Measurements from ENCODE around the gene GAPT.

DNA sequence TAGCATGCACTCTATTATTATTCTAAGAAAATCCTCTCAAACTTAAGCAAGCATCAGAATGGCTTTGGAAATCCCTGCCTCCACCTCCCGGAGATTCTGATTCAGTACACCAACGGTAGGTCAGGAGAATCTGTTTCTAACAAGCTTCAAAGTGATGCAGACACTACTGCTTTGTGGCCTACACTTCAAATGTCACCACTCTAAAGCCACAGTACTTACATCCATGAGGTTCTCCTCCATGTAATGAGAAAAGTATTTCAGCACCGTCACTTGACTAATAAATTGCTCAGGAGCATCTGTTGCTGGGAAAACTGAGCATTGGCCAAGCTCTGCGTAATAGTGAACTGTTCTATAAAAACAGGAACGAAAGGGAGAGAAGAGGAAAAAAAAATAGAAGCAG is 36.2 kb upstream of the GAPT start:
- TF ChIP-seq, protein P1, sequence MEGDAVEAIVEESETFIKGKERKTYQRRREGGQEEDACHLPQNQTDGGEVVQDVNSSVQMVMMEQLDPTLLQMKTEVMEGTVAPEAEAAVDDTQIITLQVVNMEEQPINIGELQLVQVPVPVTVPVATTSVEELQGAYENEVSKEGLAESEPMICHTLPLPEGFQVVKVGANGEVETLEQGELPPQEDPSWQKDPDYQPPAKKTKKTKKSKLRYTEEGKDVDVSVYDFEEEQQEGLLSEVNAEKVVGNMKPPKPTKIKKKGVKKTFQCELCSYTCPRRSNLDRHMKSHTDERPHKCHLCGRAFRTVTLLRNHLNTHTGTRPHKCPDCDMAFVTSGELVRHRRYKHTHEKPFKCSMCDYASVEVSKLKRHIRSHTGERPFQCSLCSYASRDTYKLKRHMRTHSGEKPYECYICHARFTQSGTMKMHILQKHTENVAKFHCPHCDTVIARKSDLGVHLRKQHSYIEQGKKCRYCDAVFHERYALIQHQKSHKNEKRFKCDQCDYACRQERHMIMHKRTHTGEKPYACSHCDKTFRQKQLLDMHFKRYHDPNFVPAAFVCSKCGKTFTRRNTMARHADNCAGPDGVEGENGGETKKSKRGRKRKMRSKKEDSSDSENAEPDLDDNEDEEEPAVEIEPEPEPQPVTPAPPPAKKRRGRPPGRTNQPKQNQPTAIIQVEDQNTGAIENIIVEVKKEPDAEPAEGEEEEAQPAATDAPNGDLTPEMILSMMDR (conservative IDR thresholded peaks at IDR 0.05; ENCODE audit: low read length): no peak
- TF ChIP-seq EZH2phosphoT487 (IDR thresholded peaks at IDR 0.05; ENCODE audit: borderline replicate concordance, low read depth, low read length): no peak
